HG03520 (cell line): ENCODE data around the gene KRT84.
"Not testable (repeated sequence)": the region's sequence is repeated elsewhere in the genome, so short reads cannot be mapped to it uniquely, and the experiment has no call there.

Experiments
- ATAC-seq: cut with Tn5 transposase; IDR thresholded peaks from one replicate; pipeline ENCODE4 v1.9.1; 2021; ENCODE audit warnings: mild to moderate bottlenecking, moderate library complexity; ENCODE audit not compliant: unreplicated experiment

The KRT84 gene

DNA sequence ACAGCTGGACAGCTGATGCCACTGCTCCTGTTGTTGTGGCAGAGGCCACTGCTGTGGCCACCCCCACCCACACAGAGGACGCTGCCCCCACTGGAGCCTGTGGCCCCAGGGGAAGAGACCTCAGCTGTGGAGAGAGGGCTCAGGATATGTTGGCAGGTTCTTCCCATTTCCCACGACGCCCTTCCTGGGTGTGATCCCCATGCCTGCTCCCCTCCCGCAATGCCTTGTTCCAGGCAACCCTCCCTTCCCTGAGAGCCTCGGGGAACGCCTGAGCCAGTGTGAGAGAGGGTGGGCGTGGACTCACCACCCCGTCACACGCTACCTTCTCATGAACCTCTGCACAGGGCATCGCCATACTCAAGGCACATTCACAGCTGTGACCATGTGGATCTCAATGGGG lies 26.4 kb upstream of the KRT84 start:
- no peak for ATAC-seq

GRCh38 chr12:52410589-52411248 lies 25.3 kb upstream of the KRT84 start:
- not testable (repeated sequence) for ATAC-seq

DNA sequence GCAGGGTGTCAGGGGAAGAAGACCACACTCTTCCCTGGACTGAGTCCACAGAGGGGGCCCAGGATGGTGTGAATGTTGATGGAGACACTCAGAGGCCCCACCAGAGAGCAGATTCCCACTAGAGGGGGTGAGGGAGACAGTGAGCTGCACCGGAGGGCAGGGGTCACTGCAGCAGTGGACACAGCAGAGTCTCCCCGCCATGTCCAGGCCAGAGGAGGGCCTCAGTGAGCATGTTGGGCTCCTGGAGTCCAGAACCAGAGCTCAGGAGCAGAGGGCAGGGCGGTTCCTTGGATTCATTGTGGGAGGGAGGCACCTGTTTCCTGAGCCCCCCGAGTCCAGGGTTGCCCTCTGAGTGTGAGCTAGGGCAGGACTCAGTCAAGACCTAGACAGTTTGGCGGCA lies 22.5 kb upstream of the KRT84 start:
- no peak for ATAC-seq

GRCh38 chr12:52405922-52406385 lies 20.5 kb upstream of the KRT84 start, which contains the start of gene KRT82:
Gene KRT82 (minus strand): TSS chr12:52406335. CDS start chr12:52406277, 58 bp downstream.
- no peak for ATAC-seq

GRCh38 chr12:52404951-52405350 lies 19.5 kb upstream of the KRT84 start:
- no peak for ATAC-seq

DNA sequence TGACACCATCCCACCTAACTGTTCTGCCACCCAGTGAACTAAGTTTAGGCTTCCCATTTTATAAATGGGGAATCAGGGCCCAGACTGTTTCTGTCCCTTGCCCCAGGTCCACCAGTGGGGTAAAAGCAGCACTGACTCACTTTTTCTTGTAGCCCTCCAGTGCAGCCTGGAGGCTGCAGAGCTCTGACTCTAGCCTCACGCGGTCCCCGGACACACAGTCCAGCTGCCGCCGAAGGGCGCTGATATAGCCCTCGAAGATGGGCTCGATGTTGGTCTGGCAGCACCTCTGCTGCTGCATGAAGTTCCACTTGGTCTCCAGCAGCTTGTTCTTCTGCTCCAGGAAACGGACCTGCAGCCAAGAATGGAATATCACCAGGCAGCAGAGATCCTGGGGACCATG lies 18.1 kb upstream of the KRT84 start:
- no peak for ATAC-seq

DNA sequence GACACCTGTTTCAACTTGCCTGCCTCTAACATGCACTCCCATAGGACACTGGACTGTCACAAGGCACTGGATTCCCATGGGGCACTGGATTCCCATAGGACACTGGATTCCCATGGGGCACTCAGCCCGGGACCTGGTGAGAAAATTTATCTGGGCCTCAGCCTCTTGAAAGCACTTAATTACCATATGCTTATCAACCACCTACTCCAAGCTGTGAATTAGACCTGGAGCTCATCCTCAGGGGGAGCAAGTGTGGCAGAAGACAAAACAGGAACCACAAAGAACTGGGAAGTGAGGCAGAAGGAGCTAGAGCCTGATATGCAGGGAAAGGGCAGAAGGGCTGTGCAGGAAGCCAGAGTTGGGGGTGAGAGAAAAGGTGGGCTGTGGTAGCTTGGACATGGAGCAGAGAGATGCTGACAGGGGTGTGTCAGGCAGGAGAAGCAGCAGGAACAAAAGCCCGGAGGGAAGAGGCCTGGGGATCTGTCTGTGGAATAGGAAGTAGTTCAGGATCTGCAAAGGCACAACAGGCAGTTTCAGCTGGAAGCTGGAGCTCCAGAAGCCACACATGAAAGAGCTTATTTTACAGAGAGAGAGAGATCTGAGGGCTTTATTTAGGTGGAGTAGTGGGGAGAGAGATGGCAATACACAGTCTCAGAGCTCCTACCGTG lies 17.6 kb upstream of the KRT84 start:
- no peak for ATAC-seq

DNA sequence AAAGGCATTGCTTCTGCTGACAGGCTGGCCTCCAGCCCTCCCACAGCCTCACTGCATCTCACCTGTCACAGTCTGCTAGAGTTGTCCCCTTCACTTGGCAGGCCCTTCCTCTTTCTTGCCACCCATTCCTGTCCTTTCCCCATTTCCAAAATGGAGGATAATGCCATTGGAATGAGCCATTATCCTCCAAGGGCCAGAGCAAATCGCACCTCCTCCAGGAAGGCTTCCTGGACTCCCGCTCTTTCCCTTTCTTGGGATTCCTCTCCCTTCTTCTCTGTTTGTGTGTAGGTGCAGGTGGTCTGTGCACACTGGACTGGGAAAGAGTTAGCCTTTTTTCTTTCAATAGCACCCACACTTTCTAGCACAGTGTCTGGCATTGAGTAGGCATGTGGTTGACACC lies 16.9 kb upstream of the KRT84 start:
- no peak for ATAC-seq

DNA sequence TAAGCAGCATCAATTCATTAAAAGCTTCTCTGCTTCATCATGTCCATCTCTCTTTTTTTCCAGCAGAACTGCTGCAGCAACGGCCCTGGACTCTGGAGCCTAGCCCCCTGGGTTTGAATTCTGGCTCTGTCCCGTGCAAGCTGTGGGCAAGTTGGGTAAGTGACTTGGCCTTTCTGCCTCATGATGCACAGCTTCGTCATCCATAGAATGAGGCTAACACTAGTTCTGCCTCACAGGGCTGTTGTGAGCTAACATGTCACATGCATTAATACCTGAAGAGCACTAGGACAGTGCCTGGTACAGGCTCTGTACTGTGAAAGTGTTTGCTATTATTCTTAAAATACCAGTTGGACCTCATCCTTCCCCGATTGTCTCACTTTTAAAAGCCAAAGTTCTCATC lies 16.5 kb upstream of the KRT84 start:
- no peak for ATAC-seq

DNA sequence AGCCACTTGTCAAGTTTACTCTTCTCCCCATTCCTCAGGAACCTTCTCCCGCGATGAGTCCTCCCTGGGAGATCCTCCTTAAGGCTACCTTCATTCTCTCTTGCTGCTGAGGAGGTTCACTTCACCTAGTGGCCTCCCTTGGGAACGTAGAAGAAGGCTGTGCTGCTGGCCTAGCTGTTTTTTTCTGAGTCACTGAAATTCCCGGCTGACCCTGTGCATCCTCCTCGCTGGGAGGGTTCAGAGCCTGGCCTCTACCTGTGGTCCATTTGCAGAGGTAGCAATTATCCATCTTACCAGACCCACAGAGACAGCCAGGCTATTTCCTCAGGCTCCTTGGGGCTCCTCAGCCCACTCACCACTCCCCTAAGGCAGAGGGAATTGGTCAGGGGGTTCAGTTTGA lies 16.1 kb upstream of the KRT84 start:
- no peak for ATAC-seq

DNA sequence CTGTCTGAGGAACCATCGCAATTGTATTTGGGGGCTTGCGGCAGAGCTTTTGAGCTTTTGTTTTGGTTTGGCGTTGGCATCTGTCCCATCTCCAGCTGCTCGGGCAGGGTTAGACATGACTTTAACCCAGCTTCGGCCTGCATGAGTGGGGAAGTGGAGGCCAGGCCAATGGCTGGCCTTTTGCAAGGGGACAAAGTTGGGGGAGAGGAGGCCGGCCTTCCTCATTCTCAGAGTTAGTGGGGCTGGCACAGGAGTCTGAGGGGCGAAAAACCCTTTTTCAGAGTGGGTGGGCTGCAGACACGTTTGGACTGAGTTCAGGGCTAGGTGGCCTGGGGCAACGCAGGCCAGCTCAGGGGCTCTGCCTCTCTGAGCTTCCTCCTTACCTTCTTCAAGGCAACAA lies 15.5 kb upstream of the KRT84 start:
- no peak for ATAC-seq

DNA sequence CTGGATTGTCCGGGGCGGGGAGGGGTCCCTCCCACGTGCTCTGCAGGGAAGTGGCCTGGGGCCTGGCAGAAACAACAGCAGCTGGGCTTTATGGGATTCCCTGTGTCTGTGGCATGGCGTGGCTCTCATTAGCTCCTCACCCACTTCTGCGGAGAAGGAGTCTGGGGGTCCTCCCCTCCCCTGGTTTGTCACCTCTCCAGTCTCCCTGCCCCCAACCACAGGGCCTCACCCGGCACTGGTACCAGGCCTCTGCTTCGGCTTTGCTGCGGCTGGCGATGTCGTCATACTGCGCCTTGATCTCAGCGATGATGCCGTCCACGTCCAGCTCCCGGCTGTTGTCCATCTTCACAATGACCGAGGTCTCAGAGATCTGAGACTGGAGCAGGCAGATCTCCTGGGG lies 14.3 kb upstream of the KRT84 start:
- no peak for ATAC-seq

- no peak for ATAC-seq
These were observed 12.7 kb upstream of the KRT84 start for GRCh38 chr12:52398176-52398575.

DNA sequence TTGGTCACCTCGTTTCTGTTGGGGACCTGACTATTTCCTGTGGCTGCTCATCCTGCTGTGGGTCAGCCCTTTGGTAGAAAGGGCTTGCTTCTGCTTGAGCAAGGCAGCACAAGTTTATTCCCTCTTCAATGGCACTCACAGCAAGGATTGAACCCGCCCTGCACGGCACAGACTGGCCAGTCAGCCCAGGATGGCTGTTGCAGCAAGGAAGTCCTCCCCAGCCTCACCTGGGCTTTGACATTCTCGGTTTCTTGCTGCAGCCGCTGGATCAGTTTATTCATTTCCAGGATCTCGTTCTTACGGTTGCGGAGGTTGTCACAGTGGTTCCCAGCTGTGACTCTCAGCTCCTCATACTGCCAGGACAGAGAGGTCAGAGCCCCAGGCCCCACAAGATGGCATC lies 11.2 kb upstream of the KRT84 start:
- ATAC-seq: no peak

- ATAC-seq: no peak
These were observed 10.4 kb upstream of the KRT84 start for GRCh38 chr12:52395761-52396434.

DNA sequence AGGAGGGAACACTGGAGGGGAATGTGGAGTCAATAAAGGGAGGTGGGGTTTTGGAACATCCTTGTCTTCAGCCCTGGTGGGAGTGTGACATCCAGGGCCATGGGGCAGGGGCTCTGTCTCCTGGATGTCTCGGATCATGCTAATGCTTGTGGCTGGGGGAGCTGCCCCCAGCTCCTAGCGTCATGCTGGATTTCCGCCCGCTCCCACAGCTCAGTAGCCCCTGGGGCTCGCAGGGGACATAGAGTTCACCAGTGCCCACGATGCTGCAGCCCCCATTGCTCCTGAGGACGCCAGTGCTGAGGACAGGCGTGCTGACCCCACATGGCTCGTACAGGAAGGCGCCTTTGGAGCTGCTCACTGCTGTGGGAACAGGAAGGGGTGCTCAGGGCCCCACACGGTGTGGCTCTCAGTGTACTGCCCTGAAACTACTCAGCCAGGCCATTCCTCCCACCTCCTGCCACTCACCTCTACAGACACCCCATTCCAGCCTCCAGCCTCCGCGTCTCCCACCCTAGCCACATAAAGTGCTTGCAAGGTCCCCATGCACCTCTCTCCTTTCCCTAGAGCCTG lies 9.5 kb upstream of the KRT84 start:
- ATAC-seq: no peak

DNA sequence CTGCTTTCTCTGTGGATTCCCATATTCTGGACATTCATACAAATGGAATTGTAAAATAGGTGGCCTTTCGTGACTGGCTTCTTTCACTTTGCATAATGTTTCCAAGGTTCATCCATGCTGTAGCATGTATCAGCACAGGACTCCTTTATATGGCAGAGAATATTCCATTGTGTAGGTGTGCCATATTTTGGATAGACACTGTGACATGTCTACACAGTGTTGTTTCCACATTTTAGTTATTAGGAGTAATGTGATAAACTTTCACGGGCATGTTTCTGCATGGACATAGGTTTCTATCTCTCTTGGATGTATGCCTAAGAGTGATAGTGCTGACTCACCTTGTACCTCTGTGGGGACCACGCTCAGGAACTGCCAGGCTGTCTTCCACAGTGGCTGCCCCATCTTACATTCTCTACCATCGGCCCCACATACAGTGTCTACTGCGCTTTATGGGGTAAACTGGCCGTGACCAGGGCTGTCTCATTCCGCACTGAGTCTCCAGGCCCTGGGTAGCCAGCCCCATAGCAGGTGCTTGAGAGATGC lies 7.1 kb upstream of the KRT84 start:
- no peak for ATAC-seq

DNA sequence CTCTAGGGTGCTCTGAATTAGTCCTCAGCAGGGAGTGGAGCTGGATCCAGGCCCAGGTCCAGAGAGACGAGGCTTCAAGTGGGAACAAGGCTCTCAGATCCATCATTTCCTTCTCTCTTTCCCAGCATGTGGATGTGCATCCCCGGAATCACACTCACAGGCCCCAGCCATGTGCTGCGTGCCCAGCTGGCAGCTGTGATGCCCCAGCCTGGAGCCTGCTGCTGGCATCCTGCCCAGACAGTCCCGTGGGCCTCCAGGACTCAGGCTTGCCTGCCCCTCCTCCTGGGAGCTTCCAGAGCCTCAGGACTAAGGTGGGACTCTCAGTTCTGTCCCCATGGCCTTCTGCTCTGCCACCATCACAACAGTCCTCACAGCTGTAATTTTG lies 6.2 kb upstream of the KRT84 start:
- no peak for ATAC-seq

DNA sequence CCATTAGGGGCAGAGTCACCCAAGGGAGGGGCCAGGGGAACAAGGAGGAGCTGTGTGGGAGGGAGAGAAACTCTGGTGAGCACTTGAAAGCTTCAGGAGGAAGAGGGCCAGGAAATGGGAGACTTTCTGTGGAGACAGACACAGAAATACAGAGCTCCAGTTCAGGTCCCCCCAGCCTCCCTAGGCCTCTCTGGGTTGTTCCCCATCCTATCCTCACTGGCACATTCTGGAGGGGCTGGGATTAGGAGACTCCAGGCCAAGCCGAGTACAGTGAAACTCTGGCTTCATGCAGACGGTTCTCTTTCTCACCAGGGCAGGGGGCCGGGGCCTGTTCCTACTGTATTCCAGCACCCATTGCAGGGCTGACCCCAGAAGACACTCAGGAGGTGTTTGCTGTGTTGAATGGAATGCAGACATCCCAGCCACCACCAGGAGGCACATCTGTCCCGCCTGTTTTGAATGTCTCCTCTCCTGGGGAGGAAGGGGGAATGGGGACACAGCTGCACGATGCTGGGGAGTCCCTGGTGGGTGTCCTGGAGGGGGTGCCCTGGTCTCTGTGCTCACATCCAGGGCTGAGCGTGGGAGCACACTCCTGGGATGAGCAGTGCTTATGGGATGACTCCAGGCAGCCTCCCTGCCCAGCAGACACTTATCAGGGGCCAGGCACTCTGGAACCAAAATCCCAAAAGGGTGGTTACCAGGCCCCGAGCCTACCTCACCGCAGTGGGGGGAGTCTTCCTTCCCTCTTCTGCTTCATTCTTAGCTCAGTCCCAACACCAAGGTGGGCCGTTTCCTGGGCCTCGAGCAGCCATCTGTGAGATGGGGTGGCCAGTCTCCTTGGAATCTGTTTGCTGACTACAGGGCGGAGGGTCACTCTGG lies 5.5 kb upstream of the KRT84 start:
- ATAC-seq: no peak
